ENCODE data around the gene ALDH3A1.

The ALDH3A1 gene

GRCh38 chr17:19763416-19763815 lies 15.3 kb upstream of the ALDH3A1 start:
- Histone ChIP-seq H3K27me3 (replicated peaks) (no peaks in the 10 kb centered on the region), H3K36me3 (replicated peaks) (no peaks in the 10 kb centered on the region), H3K27ac (no peak overlapping the region), H3K4me3 (ENCODE audit: low read depth, low read length) (no peak overlapping the region)
- DNase-seq: no peak
- in situ Hi-C loops (cut with HindIII; ENCODE audit: low pct_ligation_motif_present, low sequenced_read_pairs): loop anchor here (10.0 kb wide), 1 partner anchor 399 kb away; the partner anchor contains the start of gene B9D1
- TF ChIP-seq CTCF (IDR thresholded peaks at IDR 0.05; ENCODE audit: low read depth, low read length, missing control alignments): no peak

GRCh38 chr17:19762515-19762961 lies 14.4 kb upstream of the ALDH3A1 start:
- TF ChIP-seq CTCF (IDR thresholded peaks at IDR 0.05; ENCODE audit: low read depth, low read length, missing control alignments): peak; percentile 85
- Histone ChIP-seq H3K27ac (no peak overlapping the region), H3K36me3 (replicated peaks) (no peaks in the 10 kb centered on the region), H3K4me3 (ENCODE audit: low read depth, low read length) (no peak overlapping the region), H3K27me3 (replicated peaks) (no peaks in the 10 kb centered on the region)
- peak; percentile 63 for DNase-seq
- in situ Hi-C loops (cut with HindIII; ENCODE audit: low pct_ligation_motif_present, low sequenced_read_pairs): loop anchor here (10.0 kb wide), 1 partner anchor 398 kb away; the partner anchor contains the start of gene B9D1

GRCh38 chr17:19760746-19761145 lies 12.6 kb upstream of the ALDH3A1 start:
- H3K4me3 ChIP-seq (ENCODE audit: low read depth, low read length): no peak overlapping the region
- no peak for TF ChIP-seq CTCF (IDR thresholded peaks at IDR 0.05; ENCODE audit: low read depth, low read length, missing control alignments)
- no peak overlapping the region for H3K27ac ChIP-seq
- no peak for DNase-seq
- in situ Hi-C loops (cut with HindIII; ENCODE audit: low pct_ligation_motif_present, low sequenced_read_pairs): loop anchor here (10.0 kb wide), 1 partner anchor 396 kb away; the partner anchor contains the start of gene B9D1
- no peaks in the 10 kb centered on the region for H3K27me3 ChIP-seq (replicated peaks)
- H3K36me3 ChIP-seq (replicated peaks): no peaks in the 10 kb centered on the region

- H3K27me3 ChIP-seq (replicated peaks): no peaks in the 10 kb centered on the region
- no peak overlapping the region for H3K27ac ChIP-seq
- TF ChIP-seq CTCF (IDR thresholded peaks at IDR 0.05; ENCODE audit: low read depth, low read length, missing control alignments): no peak
- in situ Hi-C loops (cut with HindIII; ENCODE audit: low pct_ligation_motif_present, low sequenced_read_pairs): loop anchor here (10.0 kb wide), 1 partner anchor 395 kb away; the partner anchor contains the start of gene B9D1
- no peak for DNase-seq
- no peaks in the 10 kb centered on the region for H3K36me3 ChIP-seq (replicated peaks)
- H3K4me3 ChIP-seq (ENCODE audit: low read depth, low read length): no peak overlapping the region
Observed at GRCh38 chr17:19759568-19760549, 11.8 kb upstream of the ALDH3A1 start.

- H3K27ac ChIP-seq: no peak overlapping the region
- no peaks in the 10 kb centered on the region for H3K27me3 ChIP-seq (replicated peaks)
- no peak for TF ChIP-seq CTCF (IDR thresholded peaks at IDR 0.05; ENCODE audit: low read depth, low read length, missing control alignments)
- in situ Hi-C loops (cut with HindIII; ENCODE audit: low pct_ligation_motif_present, low sequenced_read_pairs): no loop called here
- no peak overlapping the region for H3K4me3 ChIP-seq (ENCODE audit: low read depth, low read length)
- H3K36me3 ChIP-seq (replicated peaks): no peaks in the 10 kb centered on the region
- DNase-seq: no peak
Observed at GRCh38 chr17:19757536-19758180, 9.6 kb upstream of the ALDH3A1 start.

Data from brain microvascular endothelial cell (primary cell).